Left kidney (tissue), 8 donors: Measurements from ENCODE around the gene TGFBR2. TPM values are rescaled to one million over a fixed set of nuclear protein-coding genes. Genes with fewer than 3 reads are reported as not detected.
A peak's percentile ranks its signal among the peaks of the same experiment; 100 is the strongest.

Experiments
- DNase-seq: peaks from one replicate; pipeline ENCODE4 v3.0.0-alpha.2; 2013
- long read RNA-seq, 8 donors: transcript quantifications; one replicate each; lab custom pipeline, GENCODE V29; 2026
- polyA plus RNA-seq: library from polyadenylated mRNA; unstranded; fragments of 120-200 nt; gene quantifications from one replicate; pipeline ENCODE4 v1.2.1, GENCODE V29; 2013; ENCODE audit not compliant: insufficient read length

Gene TGFBR2
- polyA plus RNA-seq: 93.2 TPM
- long read RNA-seq, donor 1, full-length matches to known transcripts: 31 of 43 reads
- long read RNA-seq, donor 1, partial matches to known transcripts: 12 of 43 reads
- long read RNA-seq, donor 1, other reads (novel, unspliced or antisense): 0 of 43 reads
- long read RNA-seq, donor 2, full-length matches to known transcripts: 20 of 46 reads
- long read RNA-seq, donor 2, partial matches to known transcripts: 26 of 46 reads
- long read RNA-seq, donor 2, other reads (novel, unspliced or antisense): 0 of 46 reads
- long read RNA-seq, donor 3, full-length matches to known transcripts: 16 of 16 reads
- long read RNA-seq, donor 3, partial matches to known transcripts: 0 of 16 reads
- long read RNA-seq, donor 3, other reads (novel, unspliced or antisense): 0 of 16 reads
- long read RNA-seq, donor 4, full-length matches to known transcripts: 1 of 1 reads
- long read RNA-seq, donor 4, partial matches to known transcripts: 0 of 1 reads
- long read RNA-seq, donor 4, other reads (novel, unspliced or antisense): 0 of 1 reads
- long read RNA-seq, donor 5, full-length matches to known transcripts: 37 of 82 reads
- long read RNA-seq, donor 5, partial matches to known transcripts: 45 of 82 reads
- long read RNA-seq, donor 5, other reads (novel, unspliced or antisense): 0 of 82 reads
- long read RNA-seq, donor 6, full-length matches to known transcripts: 24 of 24 reads
- long read RNA-seq, donor 6, partial matches to known transcripts: 0 of 24 reads
- long read RNA-seq, donor 6, other reads (novel, unspliced or antisense): 0 of 24 reads
- long read RNA-seq, donor 7, full-length matches to known transcripts: 34 of 68 reads
- long read RNA-seq, donor 7, partial matches to known transcripts: 34 of 68 reads
- long read RNA-seq, donor 7, other reads (novel, unspliced or antisense): 0 of 68 reads
- long read RNA-seq, donor 8, full-length matches to known transcripts: 11 of 11 reads
- long read RNA-seq, donor 8, partial matches to known transcripts: 0 of 11 reads
- long read RNA-seq, donor 8, other reads (novel, unspliced or antisense): 0 of 11 reads

- DNase-seq: peak; percentile 87
Measured at GRCh38 chr3:30606301-30607031, at the start of gene TGFBR2. TGFBR2 (plus strand) TSS chr3:30606601; CDS start chr3:30606884, 283 bp downstream.

GRCh38 chr3:30557746-30558303 is 48.6 kb upstream of the TGFBR2 start:
- no peak for DNase-seq

GRCh38 chr3:30563956-30564355 is 42.4 kb upstream of the TGFBR2 start:
- DNase-seq: no peak

- DNase-seq: no peak
Measured at GRCh38 chr3:30567139-30567753, 39.2 kb upstream of the TGFBR2 start.

GRCh38 chr3:30576946-30577345 is 29.5 kb upstream of the TGFBR2 start:
- DNase-seq: no peak

- DNase-seq: no peak
Measured at GRCh38 chr3:30577788-30578187, 28.6 kb upstream of the TGFBR2 start.

GRCh38 chr3:30578479-30578878 is 27.9 kb upstream of the TGFBR2 start:
- peak; percentile 37 for DNase-seq

GRCh38 chr3:30578986-30579579 is 27.3 kb upstream of the TGFBR2 start:
- no peak for DNase-seq

- DNase-seq: no peak
Measured at GRCh38 chr3:30581067-30581585, 25.3 kb upstream of the TGFBR2 start.

- no peak for DNase-seq
Measured at GRCh38 chr3:30581982-30582381, 24.4 kb upstream of the TGFBR2 start.

GRCh38 chr3:30583973-30584372 is 22.4 kb upstream of the TGFBR2 start:
- DNase-seq: no peak

- DNase-seq: no peak
Measured at GRCh38 chr3:30585654-30586053, 20.7 kb upstream of the TGFBR2 start.

GRCh38 chr3:30586096-30586805 is 20.1 kb upstream of the TGFBR2 start:
- DNase-seq: no peak

GRCh38 chr3:30586806-30587486 is 19.5 kb upstream of the TGFBR2 start:
- no peak for DNase-seq

GRCh38 chr3:30587904-30588303 is 18.5 kb upstream of the TGFBR2 start:
- no peak for DNase-seq

GRCh38 chr3:30596152-30596551 is 10.2 kb upstream of the TGFBR2 start:
- DNase-seq: no peak

- peak; percentile 56 for DNase-seq
Measured at GRCh38 chr3:30597131-30597768, 9.2 kb upstream of the TGFBR2 start.

- DNase-seq: no peak
Measured at GRCh38 chr3:30597769-30598134, 8.6 kb upstream of the TGFBR2 start.
